HL-60 (cell line): ENCODE results near the gene PRM1.

Experiments
- DNase-seq, 2 experiments: peaks; one replicate each; pipeline ENCODE4 v3.0.0-alpha.2; 2010 to 2020; ENCODE audit warnings: low read depth in 1 of 2, low spot score in 1 of 2
- H3K27ac ChIP-seq: fragments of 250-450 bp; sonication (Bioruptor Pico); replicated peaks from 2 replicates; pipeline ENCODE4 v1.5.1; 2020; ENCODE audit warnings: mild to moderate bottlenecking, moderate library complexity
- H3K27me3 ChIP-seq: fragments of 250-450 bp; sonication (Bioruptor Pico); 2 replicates; pipeline ENCODE4 v1.5.1; 2021; ENCODE audit warnings: mild to moderate bottlenecking, moderate library complexity; ENCODE audit not compliant: insufficient read depth, poor library complexity, severe bottlenecking
- H3K4me3 ChIP-seq: replicated peaks from 2 replicates; pipeline ENCODE4 v1.5.1; 2011; ENCODE audit warnings: mild to moderate bottlenecking, control low read depth, low read length; ENCODE audit not compliant: insufficient read depth
- CTCF ChIP-seq: IDR thresholded peaks from one replicate; pipeline ENCODE4 v1.5.1; 2011; ENCODE audit warnings: low read length, control low read depth, inconsistent platforms; ENCODE audit not compliant: insufficient read depth
- GABPA ChIP-seq: IDR thresholded peaks from 2 replicates; pipeline ENCODE4 v1.6.1; 2012; ENCODE audit warnings: low read depth
- POLR2AphosphoS5 ChIP-seq: IDR thresholded peaks from 2 replicates; pipeline ENCODE4 v1.6.1; 2012; ENCODE audit warnings: low read depth
- REST ChIP-seq: IDR thresholded peaks from 2 replicates; pipeline ENCODE4 v1.6.1; 2012; ENCODE audit warnings: low read depth; ENCODE audit not compliant: insufficient replicate concordance
- SPI1 ChIP-seq: IDR thresholded peaks from 2 replicates; pipeline ENCODE4 v1.6.1; 2012; ENCODE audit warnings: low read depth, mild to moderate bottlenecking, borderline replicate concordance

The PRM1 gene

GRCh38 chr16:11251525-11252481, 29.3 kb downstream of the PRM1 start:
- no peak for DNase-seq
- H3K4me3 ChIP-seq: no peak overlapping the region
- TF ChIP-seq CTCF (no peak), SPI1 (no peak), POLR2AphosphoS5 (no peak), REST (no peak), GABPA (no peak)
- H3K27me3 ChIP-seq: no peaks in the 10 kb centered on the region
- no peak overlapping the region for H3K27ac ChIP-seq

GRCh38 chr16:11250786-11251524, 30.2 kb downstream of the PRM1 start:
- Histone ChIP-seq H3K4me3 (no peak overlapping the region), H3K27me3 (no peaks in the 10 kb centered on the region), H3K27ac (no peak overlapping the region)
- TF ChIP-seq SPI1 (no peak), REST (no peak), CTCF (no peak), POLR2AphosphoS5 (no peak), GABPA (no peak)
- DNase-seq: no peak

DNA sequence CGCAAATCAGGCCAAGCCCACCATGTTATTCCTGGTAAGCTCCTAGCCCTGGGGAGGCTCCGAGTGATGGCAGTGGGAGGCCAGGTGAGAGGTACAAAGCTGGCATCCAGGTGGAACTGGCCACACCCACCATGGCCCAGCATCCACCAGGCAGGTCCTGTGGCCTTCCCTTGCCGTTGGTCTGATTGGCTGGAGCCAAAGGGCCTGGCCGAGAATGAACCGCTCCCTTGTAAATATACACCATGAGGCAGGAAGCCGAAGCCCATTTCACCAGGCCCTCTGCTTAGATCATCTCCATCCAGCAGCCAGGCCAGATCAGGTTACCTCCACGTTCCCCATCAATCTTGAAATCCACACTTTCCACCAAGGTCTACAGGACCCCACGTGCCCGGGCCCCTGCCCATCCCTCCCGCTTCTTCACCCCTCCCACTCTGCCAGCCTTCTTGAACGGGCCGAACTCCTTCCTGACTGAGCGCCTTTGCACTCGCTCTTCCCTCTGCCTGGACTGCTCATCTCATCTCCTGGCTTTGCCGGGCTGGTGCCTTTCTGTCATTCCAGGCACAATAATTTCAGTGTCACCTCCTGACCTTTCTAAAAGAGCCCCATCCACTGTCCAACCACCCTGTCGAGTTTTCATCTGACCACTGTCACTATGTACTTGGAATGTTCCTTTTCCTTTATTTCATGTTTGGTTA, 30.9 kb downstream of the PRM1 start:
- no peak overlapping the region for H3K27ac ChIP-seq
- H3K27me3 ChIP-seq: no peaks in the 10 kb centered on the region
- DNase-seq: no peak
- TF ChIP-seq SPI1 (no peak), REST (no peak), GABPA (no peak), POLR2AphosphoS5 (no peak), CTCF (no peak)
- H3K4me3 ChIP-seq: no peak overlapping the region
